GM13976 (cell line): ENCODE data around the gene HERC2.

Source experiments
- DNase-seq: peaks from one replicate; pipeline ENCODE4 v3.0.0; 2012; ENCODE audit warnings: low spot score
- in situ Hi-C: fragments of 300-500 bp; cut with MboI; formaldehyde crosslinking; loops from one replicate; pipeline ENCODE4 v1.12.0; 2022; ENCODE audit warnings: low sequenced_read_pairs, mixed read lengths, inconsistent platforms; ENCODE audit not compliant: unreplicated experiment
- TF ChIP-seq, protein P1 (sequence below): IDR thresholded peaks from 2 replicates; pipeline ENCODE4 v1.5.1; 2012; ENCODE audit warnings: borderline replicate concordance, mild to moderate bottlenecking; ENCODE audit not compliant: insufficient read depth; ENCODE audit errors: extremely low read depth, missing control alignments, control extremely low read depth

Gene HERC2

DNA sequence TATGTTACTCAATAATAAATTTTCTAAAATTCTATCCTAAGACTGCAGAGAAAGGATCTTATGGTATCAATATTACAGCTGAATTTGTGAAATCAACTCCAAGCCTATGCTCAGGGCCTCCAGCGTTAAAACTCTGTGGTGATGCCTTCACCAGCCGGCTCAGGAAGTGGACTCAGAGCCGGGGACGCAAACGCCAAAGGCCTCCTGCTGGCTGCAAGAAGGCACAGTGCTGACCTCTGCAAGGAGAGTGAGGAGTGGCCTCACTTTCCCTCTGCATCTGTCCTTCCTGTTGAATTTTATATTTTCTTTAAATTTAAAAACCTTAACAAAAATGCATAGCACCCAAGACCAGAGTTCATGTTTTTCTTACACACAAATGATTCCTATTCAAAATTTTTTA lies 48.5 kb downstream of the HERC2 start:
- in situ Hi-C loops, result no loop called here
- peak; percentile 8 for DNase-seq

GRCh38 chr15:28272587-28272986 lies 49.4 kb downstream of the HERC2 start:
- no peak for DNase-seq
- TF ChIP-seq, protein P1, sequence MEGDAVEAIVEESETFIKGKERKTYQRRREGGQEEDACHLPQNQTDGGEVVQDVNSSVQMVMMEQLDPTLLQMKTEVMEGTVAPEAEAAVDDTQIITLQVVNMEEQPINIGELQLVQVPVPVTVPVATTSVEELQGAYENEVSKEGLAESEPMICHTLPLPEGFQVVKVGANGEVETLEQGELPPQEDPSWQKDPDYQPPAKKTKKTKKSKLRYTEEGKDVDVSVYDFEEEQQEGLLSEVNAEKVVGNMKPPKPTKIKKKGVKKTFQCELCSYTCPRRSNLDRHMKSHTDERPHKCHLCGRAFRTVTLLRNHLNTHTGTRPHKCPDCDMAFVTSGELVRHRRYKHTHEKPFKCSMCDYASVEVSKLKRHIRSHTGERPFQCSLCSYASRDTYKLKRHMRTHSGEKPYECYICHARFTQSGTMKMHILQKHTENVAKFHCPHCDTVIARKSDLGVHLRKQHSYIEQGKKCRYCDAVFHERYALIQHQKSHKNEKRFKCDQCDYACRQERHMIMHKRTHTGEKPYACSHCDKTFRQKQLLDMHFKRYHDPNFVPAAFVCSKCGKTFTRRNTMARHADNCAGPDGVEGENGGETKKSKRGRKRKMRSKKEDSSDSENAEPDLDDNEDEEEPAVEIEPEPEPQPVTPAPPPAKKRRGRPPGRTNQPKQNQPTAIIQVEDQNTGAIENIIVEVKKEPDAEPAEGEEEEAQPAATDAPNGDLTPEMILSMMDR, result no peak
- in situ Hi-C loops, result no loop called here

More for the DNA sequence above, 48.5 kb downstream of the HERC2 start:
- TF ChIP-seq, protein P1, result no peak

DNA sequence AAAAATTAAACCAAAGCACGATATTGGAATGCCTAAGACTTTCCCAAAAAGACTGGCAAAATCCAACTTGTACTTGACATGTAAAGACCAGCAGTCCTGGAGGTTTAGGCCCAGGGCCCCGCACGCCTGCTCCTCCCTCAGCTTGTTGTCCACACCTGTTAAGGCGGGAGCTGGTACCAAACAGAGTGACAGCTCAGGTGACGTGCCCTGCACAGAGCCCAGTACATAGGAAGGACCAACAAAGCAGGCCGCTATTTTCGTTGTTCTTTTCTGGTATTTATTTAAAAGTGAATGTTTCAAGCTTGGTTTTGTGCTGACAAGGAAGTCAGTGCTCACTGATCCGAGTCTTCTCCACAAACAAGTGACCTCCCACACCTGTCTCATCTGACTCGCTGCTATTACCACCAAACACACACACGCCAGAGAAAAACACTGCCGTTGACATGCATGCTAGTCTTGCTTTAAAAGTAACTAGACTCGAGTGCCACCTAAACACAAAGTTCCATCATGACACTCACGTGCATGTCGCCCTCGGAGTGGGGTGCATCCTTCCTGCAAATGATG lies 50.2 kb downstream of the HERC2 start:
- in situ Hi-C loops, result no loop called here
- DNase-seq, result peak; percentile 2
- TF ChIP-seq, protein P1, result no peak

DNA sequence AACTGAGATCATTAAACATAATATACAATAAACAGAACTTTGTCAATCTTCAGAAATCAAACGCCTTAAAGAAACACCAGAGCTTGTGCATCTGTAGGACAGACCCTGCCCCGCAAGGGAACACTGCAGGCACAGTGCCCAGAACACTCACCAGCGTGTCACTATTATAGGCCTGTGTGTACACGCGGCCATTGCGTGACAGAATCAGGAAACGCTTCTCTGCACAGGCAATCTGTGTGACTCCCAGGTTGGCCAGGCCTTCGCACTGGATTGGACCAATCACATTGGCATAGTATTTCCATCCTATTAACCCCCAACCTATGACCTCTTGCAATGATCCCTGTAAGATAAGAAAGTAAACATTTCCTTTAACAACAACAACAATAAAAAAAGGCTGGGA lies 52.9 kb downstream of the HERC2 start:
- peak; percentile 2 for DNase-seq
- TF ChIP-seq, protein P1, result no peak
- in situ Hi-C loops, result no loop called here

DNA sequence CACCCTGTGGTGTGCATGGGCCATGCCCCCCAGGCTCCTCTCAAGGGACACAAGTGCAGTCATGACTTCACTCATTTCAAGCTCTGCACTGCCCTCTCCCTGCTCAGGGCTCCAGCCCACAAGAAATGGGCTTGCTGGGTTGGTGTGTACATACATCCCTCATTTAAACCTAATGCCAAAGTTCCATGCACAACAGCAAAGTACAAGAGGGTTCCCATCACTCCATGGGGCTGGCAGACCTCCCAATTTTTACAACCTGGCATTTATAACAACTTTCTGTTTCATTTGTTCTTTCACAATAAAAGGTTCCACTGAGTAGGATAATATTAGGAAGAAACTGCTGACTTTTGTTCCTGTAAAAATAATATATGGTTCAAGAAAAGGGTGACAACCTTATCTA lies 54.3 kb downstream of the HERC2 start:
- in situ Hi-C loops, result no loop called here
- TF ChIP-seq, protein P1, result no peak

GRCh38 chr15:28265334-28266019 lies 56.5 kb downstream of the HERC2 start:
- in situ Hi-C loops, result no loop called here
- no peak for DNase-seq
- TF ChIP-seq, protein P1, result no peak

More for the DNA sequence above, 54.3 kb downstream of the HERC2 start:
- peak; percentile 6 for DNase-seq

DNA sequence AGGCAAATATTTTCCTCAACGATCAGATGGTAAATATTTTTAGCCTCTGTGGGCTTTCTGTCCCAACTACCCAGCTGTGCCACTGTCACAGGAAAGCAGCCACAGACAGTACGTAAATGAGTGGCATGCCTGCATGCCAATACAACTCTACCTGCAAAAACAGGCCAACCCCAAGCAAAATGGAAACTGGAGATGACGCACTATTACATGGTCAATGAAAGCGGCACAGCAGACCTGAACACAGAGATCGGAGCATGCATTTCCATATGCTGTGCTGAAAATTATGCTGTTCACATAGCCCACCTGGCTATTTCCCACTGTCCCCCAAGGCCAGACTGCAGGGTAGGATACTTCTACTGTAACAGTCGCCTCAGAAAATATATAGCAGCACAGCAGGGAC lies 57.8 kb downstream of the HERC2 start:
- in situ Hi-C loops, result no loop called here
- DNase-seq, result no peak
- TF ChIP-seq, protein P1, result no peak
